MCF 10A (cell line): Measurements from ENCODE around the gene CCDC184. TPM values are rescaled to one million over a fixed set of nuclear protein-coding genes. Genes with fewer than 3 reads are reported as not detected.

ENCODE experiments used
- BruUV-seq: library from RNA; stranded (reverse); fragments of 400-500 nt; replicated peaks from 2 replicates; lab custom pipeline; 2021; lab: Mats Ljungman, UMichigan
- CTCF ChIA-PET: fragments of 300-600 bp; sonication (Branson Sonifier 250); formaldehyde crosslinking; extraction: SDS; loops from one replicate; lab custom pipeline; 2021; ENCODE audit warnings: antibody characterized with exemption, inconsistent platforms; lab: Yijun Ruan, JAX
- POLR2A ChIA-PET: fragments of 300-600, 350-650 bp; sonication (Branson Sonifier 250); formaldehyde crosslinking; extraction: SDS; loops from one replicate; lab custom pipeline; 2020; ENCODE audit warnings: antibody characterized with exemption, inconsistent platforms; lab: Yijun Ruan, JAX
- DNase-seq: peaks from one replicate; pipeline ENCODE4 v3.0.0-alpha.2; 2018; ENCODE audit not compliant: unreplicated experiment
- H3K27ac Mint-ChIP-seq: one replicate; pipeline ENCODE4 v1.8.0; 2022; ENCODE audit warnings: mild to moderate bottlenecking, low read depth, mixed read lengths; ENCODE audit not compliant: unreplicated experiment
- H3K27me3 Mint-ChIP-seq: one replicate; pipeline ENCODE4 v1.8.0; 2022; ENCODE audit warnings: mixed read lengths; ENCODE audit not compliant: insufficient read depth, unreplicated experiment
- H3K36me3 Mint-ChIP-seq: one replicate; pipeline ENCODE4 v1.8.0; 2022; ENCODE audit warnings: mild to moderate bottlenecking, moderate library complexity, mixed read lengths; ENCODE audit not compliant: insufficient read depth, unreplicated experiment
- H3K4me1 Mint-ChIP-seq: one replicate; pipeline ENCODE4 v1.8.0; 2022; ENCODE audit warnings: mixed read lengths; ENCODE audit not compliant: insufficient read depth, unreplicated experiment
- H3K4me3 Mint-ChIP-seq: one replicate; pipeline ENCODE4 v1.8.0; 2022; ENCODE audit warnings: mild to moderate bottlenecking, moderate library complexity, mixed read lengths; ENCODE audit not compliant: unreplicated experiment
- H3K9me3 Mint-ChIP-seq: one replicate; pipeline ENCODE4 v1.8.0; 2022; ENCODE audit warnings: mixed read lengths; ENCODE audit not compliant: unreplicated experiment
- CTCF ChIP-seq: fragments of 200-600 bp; IDR thresholded peaks from one replicate; pipeline ENCODE4 v1.8.0; 2022; ENCODE audit warnings: antibody characterized with exemption, mild to moderate bottlenecking; ENCODE audit not compliant: unreplicated experiment
- intact Hi-C: fragments of 100-400 bp; cut with micrococcal nuclease; formaldehyde crosslinking; loops from 2 replicates; pipeline ENCODE4 v1.14.1; 2022
- total RNA-seq: library from RNA; stranded (reverse); gene quantifications from 2 replicates; pipeline ENCODE4 v1.2.3, GENCODE V29; 2022

The CCDC184 gene
- total RNA-seq, 1 experiment from 2014 or later = not detected

- H3K36me3 Mint-ChIP-seq = no peaks in the 10 kb centered on the region
- no peaks in the 10 kb centered on the region for H3K4me1 Mint-ChIP-seq
- intact Hi-C loops = loop anchor here (1.0 to 5.0 kb wide), 4 partner anchors 81 to 448 kb away; partner anchors contain the start of gene TMEM106C
- ChIA-PET CTCF (interaction anchor here (0.5 to 3.0 kb wide), 35 partner anchors 9 to 1582 kb away, joined by 3 to 21 read pairs (median 4); partner anchors contain the start of genes ASB8, CCDC184, PFKM and TMEM106C), POLR2A (interaction anchor here (0.6 kb wide), 1 partner anchor 95 kb away, joined by 3 read pairs; no protein-coding TSS in a partner anchor)
- H3K9me3 Mint-ChIP-seq = no peaks in the 10 kb centered on the region
- no peak overlapping the region for H3K27ac Mint-ChIP-seq
- H3K4me3 Mint-ChIP-seq = no peak overlapping the region
- H3K27me3 Mint-ChIP-seq = peaks cover 11% of the 10 kb centered on the region
- TF ChIP-seq CTCF = peak; percentile 87
- DNase-seq = peak; percentile 72
- no TSS peak for BruUV-seq
Measured at GRCh38 chr12:48165089-48165981, 18.1 kb upstream of the CCDC184 start.

- CTCF ChIA-PET = interaction anchor here (0.7 to 1.5 kb wide), 3 partner anchors 20 to 230 kb away, joined by 3 read pairs; no protein-coding TSS in a partner anchor
Measured at GRCh38 chr12:48169011-48169410, 14.4 kb upstream of the CCDC184 start.

GRCh38 chr12:48175613-48176416 lies 7.6 kb upstream of the CCDC184 start:
- CTCF ChIA-PET = interaction anchor here (0.6 to 4.5 kb wide), 4 partner anchors 11 to 18 kb away, joined by 3 to 15 read pairs (median 3); no protein-coding TSS in a partner anchor
- Mint-ChIP-seq H3K36me3 (no peaks in the 10 kb centered on the region), H3K9me3 (no peaks in the 10 kb centered on the region), H3K4me3 (no peak overlapping the region), H3K4me1 (peaks cover 11% of the 10 kb centered on the region), H3K27ac (no peak overlapping the region), H3K27me3 (peaks cover 58% of the 10 kb centered on the region)
- POLR2A ChIA-PET = interaction anchor here (0.7 kb wide), 1 partner anchor 14 kb away, joined by 3 read pairs; no protein-coding TSS in a partner anchor
- no peak for DNase-seq
- TF ChIP-seq CTCF = no peak
- no TSS peak for BruUV-seq
- intact Hi-C loops = no loop called here

More at GRCh38 chr12:48169011-48169410, 14.4 kb upstream of the CCDC184 start:
- Mint-ChIP-seq H3K4me3 (no peak overlapping the region), H3K9me3 (no peaks in the 10 kb centered on the region), H3K27ac (no peak overlapping the region), H3K27me3 (peaks cover 11% of the 10 kb centered on the region), H3K4me1 (no peaks in the 10 kb centered on the region), H3K36me3 (no peaks in the 10 kb centered on the region)
- DNase-seq = no peak
- intact Hi-C loops = loop anchor here (5.0 kb wide), 1 partner anchor 452 kb away; no protein-coding TSS in a partner anchor
- POLR2A ChIA-PET = interaction anchor here (1.3 kb wide), 1 partner anchor 63 kb away, joined by 3 read pairs; the partner anchor contains the start of gene SENP1
- BruUV-seq = no TSS peak
- no peak for TF ChIP-seq CTCF
